GM18502 (cell line): ENCODE data around the gene DDIT4.
A peak's percentile ranks its signal among the peaks of the same experiment; 100 is the strongest.
"Not testable (repeated sequence)": the region's sequence is repeated elsewhere in the genome, so short reads cannot be mapped to it uniquely, and the experiment has no call there.

Experiments
- ATAC-seq: cut with Tn5 transposase; IDR thresholded peaks from one replicate; pipeline ENCODE4 v1.9.1; 2021; ENCODE audit warnings: mild to moderate bottlenecking; ENCODE audit not compliant: unreplicated experiment, poor library complexity

The DDIT4 gene

GRCh38 chr10:72285972-72286521 is 12.3 kb downstream of the DDIT4 start:
- ATAC-seq = no peak

- ATAC-seq = no peak
Observed at GRCh38 chr10:72291019-72291532, 17.4 kb downstream of the DDIT4 start.

GRCh38 chr10:72292223-72292691 is 18.5 kb downstream of the DDIT4 start:
- no peak for ATAC-seq

- no peak for ATAC-seq
Observed at GRCh38 chr10:72295330-72295910, 21.7 kb downstream of the DDIT4 start.

- ATAC-seq = not testable (repeated sequence)
Observed at GRCh38 chr10:72296829-72297280, 23.1 kb downstream of the DDIT4 start.

GRCh38 chr10:72297281-72297804 is 23.6 kb downstream of the DDIT4 start:
- peak; percentile 56 for ATAC-seq

GRCh38 chr10:72297805-72298591 is 24.3 kb downstream of the DDIT4 start:
- ATAC-seq = peak; percentile 79

- ATAC-seq = no peak
Observed at GRCh38 chr10:72298592-72299519, 25.1 kb downstream of the DDIT4 start.

GRCh38 chr10:72303424-72304128 is 29.9 kb downstream of the DDIT4 start:
- no peak for ATAC-seq

GRCh38 chr10:72306215-72306760 is 32.6 kb downstream of the DDIT4 start:
- ATAC-seq = no peak

- ATAC-seq = not testable (repeated sequence)
Observed at GRCh38 chr10:72307711-72308110, 34.0 kb downstream of the DDIT4 start.

GRCh38 chr10:72308320-72308987 is 34.7 kb downstream of the DDIT4 start:
- no peak for ATAC-seq

GRCh38 chr10:72309290-72310240 is 35.8 kb downstream of the DDIT4 start:
- no peak for ATAC-seq

GRCh38 chr10:72310241-72310633 is 36.5 kb downstream of the DDIT4 start:
- no peak for ATAC-seq

- no peak for ATAC-seq
Observed at GRCh38 chr10:72310636-72311035, 36.9 kb downstream of the DDIT4 start.

GRCh38 chr10:72311667-72312066 is 37.9 kb downstream of the DDIT4 start:
- ATAC-seq = no peak

- ATAC-seq = no peak
Observed at GRCh38 chr10:72312865-72313391, 39.2 kb downstream of the DDIT4 start.
